ENCODE data around the gene DDX10.

GRCh38 chr11:108877178-108877577, 212.3 kb downstream of the DDX10 start:
- TF ChIP-seq CTCF (IDR thresholded peaks at IDR 0.05), result no peak
- TF ChIP-seq EP300 (IDR thresholded peaks at IDR 0.05), result no peak
- no peak for TF ChIP-seq POLR2A (IDR thresholded peaks at IDR 0.05)
- TF ChIP-seq POLR2AphosphoS5 (IDR thresholded peaks at IDR 0.05), result no peak
